Measurements from ENCODE around the gene UGT1A4. TPM values are rescaled to one million over a fixed set of nuclear protein-coding genes. Genes with fewer than 3 reads are reported as not detected.

UGT1A4 gene
- total RNA-seq, 1 donor from 2014 or later, result not detected

Other genes starting within 250 kb of the UGT1A4 start
- 19.0 and 19.8 TPM in 2 replicates for gene USP40, start 152.0 kb upstream of the UGT1A4 start, total RNA-seq
- gene UGT1A8, start 101.1 kb upstream of the UGT1A4 start, total RNA-seq, result not detected in 2 replicates
- not detected in 2 replicates for gene UGT1A10, start 82.3 kb upstream of the UGT1A4 start, total RNA-seq
- not detected in 2 replicates for gene UGT1A9, start 46.8 kb upstream of the UGT1A4 start, total RNA-seq
- not detected in 2 replicates for gene UGT1A7, start 36.8 kb upstream of the UGT1A4 start, total RNA-seq
- gene UGT1A6, start 25.8 kb upstream of the UGT1A4 start, total RNA-seq, result not detected in 2 replicates
- not detected in 2 replicates for gene UGT1A5, start 5.8 kb upstream of the UGT1A4 start, total RNA-seq
- not detected in 2 replicates for gene UGT1A3, start 10.3 kb downstream of the UGT1A4 start, total RNA-seq
- gene UGT1A1, start 41.5 kb downstream of the UGT1A4 start, total RNA-seq, result not detected in 2 replicates
- not detected in 2 replicates for gene MROH2A, start 59.6 kb downstream of the UGT1A4 start, total RNA-seq
- gene HJURP, start 135.8 kb downstream of the UGT1A4 start, total RNA-seq, result 3.3 and 9.5 TPM in 2 replicates
- gene TRPM8, start 198.6 kb downstream of the UGT1A4 start, total RNA-seq, result not detected in 2 replicates

Data from dermis microvascular lymphatic vessel endothelial cell (primary cell).